Osteoblast (primary cell): Measurements from ENCODE around the gene ANKRD62. TPM values are rescaled to one million over a fixed set of nuclear protein-coding genes. Genes with fewer than 3 reads are reported as not detected.

Experiments
- DNase-seq: peaks from one replicate; pipeline ENCODE4 v3.0.0; 2011; ENCODE audit warnings: low spot score, mixed read lengths; ENCODE audit not compliant: insufficient read length; ENCODE audit errors: missing footprints
- H2AFZ ChIP-seq: 2 replicates; pipeline ENCODE4 v1.6.0; 2011; ENCODE audit warnings: mild to moderate bottlenecking, low read length
- H3K27ac ChIP-seq: 2 replicates; pipeline ENCODE4 v1.5.1; 2011; ENCODE audit warnings: mild to moderate bottlenecking, low read depth, low read length, moderate library complexity
- H3K27me3 ChIP-seq: 2 replicates; pipeline ENCODE4 v1.6.0; 2012; ENCODE audit warnings: mild to moderate bottlenecking, control low read depth, inconsistent platforms, low read length, moderate library complexity; ENCODE audit not compliant: insufficient read depth
- H3K36me3 ChIP-seq: 2 replicates; pipeline ENCODE4 v1.5.1; 2011; ENCODE audit warnings: mild to moderate bottlenecking, low read length, control low read depth, moderate library complexity; ENCODE audit not compliant: insufficient read depth
- H3K4me1 ChIP-seq: 2 replicates; pipeline ENCODE4 v1.5.1; 2011; ENCODE audit warnings: mild to moderate bottlenecking, low read length, control low read depth, moderate library complexity; ENCODE audit not compliant: insufficient read depth
- H3K4me2 ChIP-seq: 2 replicates; pipeline ENCODE4 v1.6.0; 2011; ENCODE audit warnings: mild to moderate bottlenecking, low read length; ENCODE audit not compliant: insufficient read depth
- H3K4me3 ChIP-seq: fragments of 200-600 bp; sonication (generic); 3 replicates; pipeline ENCODE4 v1.5.1; 2012; ENCODE audit warnings: mild to moderate bottlenecking, low read length, inconsistent platforms; ENCODE audit not compliant: insufficient read depth
- H3K79me2 ChIP-seq: 2 replicates; pipeline ENCODE4 v1.6.0; 2012; ENCODE audit warnings: mild to moderate bottlenecking, low read length, control low read depth, inconsistent platforms; ENCODE audit not compliant: insufficient read depth
- H3K9me3 ChIP-seq: 2 replicates; pipeline ENCODE4 v1.5.1; 2011; ENCODE audit warnings: low read depth, low read length, control low read depth
- H4K20me1 ChIP-seq: 2 replicates; pipeline ENCODE4 v1.6.0; 2012; ENCODE audit warnings: mild to moderate bottlenecking, low read length, control low read depth; ENCODE audit not compliant: insufficient read depth
- CTCF ChIP-seq: IDR thresholded peaks from 2 replicates; pipeline ENCODE4 v1.5.1; 2011; ENCODE audit warnings: mild to moderate bottlenecking, low read depth, low read length, moderate library complexity; ENCODE audit errors: extremely low read depth
- total RNA-seq: library from RNA; depleted of rRNA; stranded (reverse); fragments of >200 nt; gene quantifications from 2 replicates; pipeline ENCODE4 v1.2.3, GENCODE V29; 2012

ANKRD62 gene
- total RNA-seq, 1 donor: not detected

GRCh38 chr18:12087471-12088025 lies 6.1 kb upstream of the ANKRD62 start:
- Histone ChIP-seq H3K9me3 (no peaks in the 10 kb centered on the region), H2AFZ (no peak overlapping the region), H3K27me3 (no peaks in the 10 kb centered on the region), H3K4me2 (no peak overlapping the region), H3K4me3 (no peak overlapping the region), H3K27ac (no peak overlapping the region), H3K79me2 (no peaks in the 10 kb centered on the region), H3K36me3 (no peaks in the 10 kb centered on the region), H3K4me1 (no peaks in the 10 kb centered on the region), H4K20me1 (no peaks in the 10 kb centered on the region)
- DNase-seq: no peak
- TF ChIP-seq CTCF: no peak

GRCh38 chr18:12088096-12088495 lies 5.5 kb upstream of the ANKRD62 start:
- no peaks in the 10 kb centered on the region for H3K27me3 ChIP-seq
- TF ChIP-seq CTCF: no peak
- H3K4me3 ChIP-seq: no peak overlapping the region
- H3K79me2 ChIP-seq: no peaks in the 10 kb centered on the region
- H3K27ac ChIP-seq: no peak overlapping the region
- no peaks in the 10 kb centered on the region for H3K36me3 ChIP-seq
- H3K4me1 ChIP-seq: no peaks in the 10 kb centered on the region
- H2AFZ ChIP-seq: no peak overlapping the region
- no peaks in the 10 kb centered on the region for H3K9me3 ChIP-seq
- H4K20me1 ChIP-seq: no peaks in the 10 kb centered on the region
- DNase-seq: no peak
- no peak overlapping the region for H3K4me2 ChIP-seq

GRCh38 chr18:12088731-12089375 lies 4.8 kb upstream of the ANKRD62 start:
- no peak for DNase-seq
- no peaks in the 10 kb centered on the region for H4K20me1 ChIP-seq
- no peak overlapping the region for H2AFZ ChIP-seq
- no peaks in the 10 kb centered on the region for H3K27me3 ChIP-seq
- no peak overlapping the region for H3K4me2 ChIP-seq
- no peaks in the 10 kb centered on the region for H3K79me2 ChIP-seq
- no peaks in the 10 kb centered on the region for H3K9me3 ChIP-seq
- no peak overlapping the region for H3K27ac ChIP-seq
- H3K4me3 ChIP-seq: no peak overlapping the region
- no peaks in the 10 kb centered on the region for H3K4me1 ChIP-seq
- no peaks in the 10 kb centered on the region for H3K36me3 ChIP-seq
- TF ChIP-seq CTCF: no peak

- no peak for DNase-seq
- H3K27ac ChIP-seq: no peak overlapping the region
Measured at GRCh38 chr18:12091538-12092141, 2.0 kb upstream of the ANKRD62 start.

More at GRCh38 chr18:12091538-12092141, 2.0 kb upstream of the ANKRD62 start:
- H2AFZ ChIP-seq: no peak overlapping the region
- no peaks in the 10 kb centered on the region for H4K20me1 ChIP-seq
- H3K9me3 ChIP-seq: no peaks in the 10 kb centered on the region
- H3K79me2 ChIP-seq: no peaks in the 10 kb centered on the region
- no peak overlapping the region for H3K4me2 ChIP-seq
- H3K27me3 ChIP-seq: no peaks in the 10 kb centered on the region
- H3K4me3 ChIP-seq: no peak overlapping the region
- no peaks in the 10 kb centered on the region for H3K4me1 ChIP-seq
- no peaks in the 10 kb centered on the region for H3K36me3 ChIP-seq
- no peak for TF ChIP-seq CTCF
